Loucy (cell line): ENCODE data around the gene FAM98C.

Experiments used
- CTCF ChIP-seq: fragments of 200-600 bp; sonication (generic); conservative IDR thresholded peaks from 2 replicates; pipeline ENCODE4 v1.5.1; 2014; ENCODE audit warnings: mild to moderate bottlenecking, antibody characterized with exemption, low read length
- EZH2phosphoT487 ChIP-seq: fragments of 200-600 bp; IDR thresholded peaks from 2 replicates; pipeline ENCODE4 v1.6.1; 2018; ENCODE audit warnings: antibody characterized with exemption, mild to moderate bottlenecking, moderate library complexity, borderline replicate concordance

GRCh38 chr19:38374332-38375097 lies 28.4 kb upstream of the FAM98C start, which contains the start of gene PSMD8:
- TF ChIP-seq CTCF (no peak), EZH2phosphoT487 (no peak)
